ENCODE data around the gene GPR62.
A peak's percentile ranks its signal among the peaks of the same experiment; 100 is the strongest.
"Not testable (repeated sequence)": the region's sequence is repeated elsewhere in the genome, so short reads cannot be mapped to it uniquely, and the experiment has no call there.

The GPR62 gene

DNA sequence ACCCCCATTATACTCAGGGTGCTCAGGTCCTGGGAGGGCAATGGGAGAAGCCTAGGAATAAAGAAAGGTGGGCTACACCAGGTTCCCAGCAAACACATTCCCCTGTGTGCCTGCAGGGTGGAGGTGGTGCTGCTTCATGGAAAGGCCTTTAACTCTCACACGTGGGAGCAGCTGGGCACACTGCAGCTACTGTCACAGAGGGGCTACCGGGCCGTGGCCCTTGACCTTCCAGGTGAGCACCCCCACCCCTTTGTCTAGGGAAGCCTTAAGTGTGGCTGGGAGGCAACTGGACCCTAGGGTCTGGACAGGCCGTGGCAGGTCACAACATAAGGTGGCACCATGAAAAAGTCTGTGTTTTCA is 22.9 kb downstream of the GPR62 start:
- H3K4me3 ChIP-seq (ENCODE audit: low read length): no peak overlapping the region
- no peak for TF ChIP-seq ZNF274 (IDR thresholded peaks at IDR 0.05; ENCODE audit: low read depth, low read length)

DNA sequence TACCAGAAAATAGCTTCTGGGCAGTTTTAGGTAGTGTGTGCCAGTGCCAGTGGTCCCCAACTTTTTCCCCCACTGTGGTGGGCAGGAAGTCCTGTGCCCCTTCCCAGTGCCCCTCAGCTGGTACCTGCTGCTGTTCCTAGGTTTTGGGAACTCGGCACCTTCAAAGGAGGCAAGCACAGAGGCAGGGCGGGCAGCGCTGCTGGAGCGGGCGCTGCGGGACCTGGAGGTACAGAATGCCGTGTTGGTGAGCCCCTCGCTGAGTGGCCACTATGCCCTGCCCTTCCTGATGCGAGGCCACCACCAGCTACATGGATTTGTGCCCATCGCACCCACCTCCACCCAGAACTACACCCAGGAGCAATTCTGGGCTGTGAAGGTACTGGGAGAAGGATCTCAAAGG is 25.1 kb downstream of the GPR62 start:
- no peak overlapping the region for H3K4me3 ChIP-seq (ENCODE audit: low read length)
- TF ChIP-seq ZNF274 (IDR thresholded peaks at IDR 0.05; ENCODE audit: low read depth, low read length): no peak

DNA sequence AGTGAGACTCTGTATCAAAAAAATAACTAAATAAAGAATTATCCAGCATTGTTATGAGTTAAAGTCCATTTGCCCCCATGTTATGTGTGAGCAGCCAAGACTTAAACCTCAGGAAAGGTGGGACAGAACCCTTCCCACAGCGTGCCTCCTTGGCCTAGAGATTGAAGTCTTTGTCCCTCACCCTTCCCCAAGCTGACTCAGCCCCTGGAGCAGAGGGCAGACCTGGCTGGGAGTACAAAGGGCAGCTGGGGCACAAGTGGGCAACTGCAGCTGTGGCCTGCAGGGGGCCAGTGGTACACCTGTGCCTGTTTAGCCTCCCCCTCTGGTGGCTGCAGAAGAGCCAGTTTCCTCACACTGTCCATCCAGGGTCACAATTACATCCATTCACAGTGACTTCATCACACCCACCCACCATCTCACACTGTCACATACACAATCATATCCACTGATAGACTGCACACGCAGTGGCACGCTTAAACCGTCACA is 27.2 kb downstream of the GPR62 start:
- peak overlapping the region; percentile 68; the same call in 1 of the 2 replicates for H3K4me3 ChIP-seq (ENCODE audit: low read length)
- TF ChIP-seq ZNF274 (IDR thresholded peaks at IDR 0.05; ENCODE audit: low read depth, low read length): no peak

DNA sequence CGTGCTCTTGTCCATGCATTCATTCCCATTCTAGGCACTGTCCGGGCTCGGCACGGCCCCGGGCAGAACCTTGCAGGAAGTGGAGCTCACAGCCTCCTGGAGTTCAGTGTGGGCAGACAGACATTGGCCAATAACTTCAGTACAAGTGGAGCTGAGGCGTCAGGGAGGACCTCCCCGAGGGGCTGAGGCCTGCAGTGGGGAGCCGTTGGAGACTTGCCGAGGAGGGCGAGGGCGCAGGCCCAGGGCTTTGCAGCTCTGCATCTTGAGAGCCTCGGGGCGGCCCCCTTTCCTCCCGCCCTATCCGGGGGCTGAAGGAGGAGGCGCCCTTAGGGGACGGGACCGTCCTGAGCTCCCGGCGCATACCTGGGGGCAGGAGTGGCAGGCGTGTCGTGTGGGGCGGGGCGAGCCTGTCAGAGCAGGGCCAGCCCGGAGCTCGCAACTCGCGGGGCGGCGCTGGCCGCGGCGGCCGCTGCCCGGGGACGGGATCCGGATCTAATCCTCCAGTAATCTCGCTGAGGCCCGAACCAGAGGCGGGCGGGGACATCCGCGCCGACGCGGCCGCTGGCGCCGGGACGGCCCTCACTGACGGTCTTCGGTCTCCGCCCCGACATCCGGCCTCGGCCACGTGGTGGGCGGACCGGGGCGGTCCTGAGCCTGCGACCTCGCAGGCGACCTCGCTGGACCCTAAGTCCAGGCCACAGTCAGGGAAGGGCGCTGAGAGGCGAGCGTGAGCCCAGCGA is 27.8 kb downstream of the GPR62 start, which contains the start of gene ACY1:
ACY1 (plus strand) TSS at position 698 of the 740 bp plus-strand sequence. CDS start 530 bp downstream, outside the sequence.
- no peak for TF ChIP-seq ZNF274 (IDR thresholded peaks at IDR 0.05; ENCODE audit: low read depth, low read length)
- peak within 1 kb of the TSS; percentile 68; the same call in 1 of the 2 replicates for H3K4me3 ChIP-seq (ENCODE audit: low read length)

DNA sequence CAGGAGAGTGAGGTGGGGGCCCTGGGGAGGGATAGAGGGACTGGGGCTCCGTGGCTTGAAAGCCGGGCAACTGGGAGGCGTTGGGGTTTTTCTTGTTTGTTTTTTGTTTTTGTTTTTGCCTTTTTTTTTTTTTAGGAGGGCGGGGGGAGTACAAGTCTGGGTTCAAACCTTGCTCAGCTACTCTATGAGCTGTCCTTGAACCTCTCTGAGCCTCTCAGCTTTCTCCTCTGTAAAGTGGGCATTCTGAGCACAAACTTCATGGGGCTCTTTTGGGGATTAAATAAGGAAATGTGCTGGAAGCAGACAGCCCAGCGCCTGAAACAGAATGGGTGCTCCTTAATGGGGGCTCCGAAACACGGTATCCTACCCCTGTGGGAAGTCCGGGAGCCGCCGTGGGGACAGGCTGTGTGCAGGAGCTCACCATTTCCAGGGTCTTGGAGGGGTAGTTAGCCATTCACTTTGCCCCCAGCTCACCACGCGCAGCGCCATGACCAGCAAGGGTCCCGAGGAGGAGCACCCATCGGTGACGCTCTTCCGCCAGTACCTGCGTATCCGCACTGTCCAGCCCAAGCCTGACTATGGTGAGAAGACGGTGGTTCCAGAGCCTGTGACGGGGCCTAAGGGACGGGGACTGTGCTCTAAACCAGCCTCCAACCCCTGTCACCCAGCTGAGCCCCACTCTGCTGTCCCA is 28.5 kb downstream of the GPR62 start:
- no peak for TF ChIP-seq ZNF274 (IDR thresholded peaks at IDR 0.05; ENCODE audit: low read depth, low read length)

DNA sequence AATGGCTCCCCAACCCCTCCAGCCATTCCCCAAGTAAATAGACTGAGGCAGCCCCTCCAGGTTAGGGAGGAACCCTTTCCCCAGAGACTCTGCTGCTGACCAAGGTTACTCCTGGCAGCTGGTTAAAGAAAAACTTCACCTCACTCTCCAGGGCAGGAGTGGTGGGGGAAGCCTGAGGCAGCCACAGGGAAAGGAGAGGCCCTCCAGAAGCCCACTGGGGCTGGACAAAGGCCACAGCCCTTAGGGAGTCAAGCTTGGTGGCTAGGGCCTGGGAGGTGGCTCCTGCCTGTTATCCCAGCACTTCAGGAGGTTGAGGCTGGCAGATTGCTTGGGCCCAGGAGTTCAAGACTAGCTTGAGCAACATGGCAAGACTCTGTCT is 29.1 kb downstream of the GPR62 start:
- no peak for TF ChIP-seq ZNF274 (IDR thresholded peaks at IDR 0.05; ENCODE audit: low read depth, low read length)
- H3K4me3 ChIP-seq (ENCODE audit: low read length): no peak overlapping the region

More for the DNA sequence above, 28.5 kb downstream of the GPR62 start:
- peak overlapping the region; percentile 68; the same call in 1 of the 2 replicates for H3K4me3 ChIP-seq (ENCODE audit: low read length)

DNA sequence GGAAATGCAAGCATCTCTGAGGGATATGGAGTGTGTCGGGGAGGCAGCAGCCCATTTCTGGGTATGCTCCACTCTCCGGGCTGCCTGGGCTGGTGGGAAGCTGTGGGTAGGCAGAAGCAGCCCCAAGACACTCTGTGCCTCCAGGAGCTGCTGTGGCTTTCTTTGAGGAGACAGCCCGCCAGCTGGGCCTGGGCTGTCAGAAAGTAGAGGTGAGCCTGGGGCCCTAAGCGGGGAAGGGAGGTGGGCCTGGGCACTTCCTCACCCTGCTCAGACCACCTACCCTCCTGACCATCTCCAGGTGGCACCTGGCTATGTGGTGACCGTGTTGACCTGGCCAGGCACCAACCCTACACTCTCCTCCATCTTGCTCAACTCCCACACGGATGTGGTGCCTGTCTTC is 29.9 kb downstream of the GPR62 start:
- no peak overlapping the region for H3K4me3 ChIP-seq (ENCODE audit: low read length)
- no peak for TF ChIP-seq ZNF274 (IDR thresholded peaks at IDR 0.05; ENCODE audit: low read depth, low read length)

DNA sequence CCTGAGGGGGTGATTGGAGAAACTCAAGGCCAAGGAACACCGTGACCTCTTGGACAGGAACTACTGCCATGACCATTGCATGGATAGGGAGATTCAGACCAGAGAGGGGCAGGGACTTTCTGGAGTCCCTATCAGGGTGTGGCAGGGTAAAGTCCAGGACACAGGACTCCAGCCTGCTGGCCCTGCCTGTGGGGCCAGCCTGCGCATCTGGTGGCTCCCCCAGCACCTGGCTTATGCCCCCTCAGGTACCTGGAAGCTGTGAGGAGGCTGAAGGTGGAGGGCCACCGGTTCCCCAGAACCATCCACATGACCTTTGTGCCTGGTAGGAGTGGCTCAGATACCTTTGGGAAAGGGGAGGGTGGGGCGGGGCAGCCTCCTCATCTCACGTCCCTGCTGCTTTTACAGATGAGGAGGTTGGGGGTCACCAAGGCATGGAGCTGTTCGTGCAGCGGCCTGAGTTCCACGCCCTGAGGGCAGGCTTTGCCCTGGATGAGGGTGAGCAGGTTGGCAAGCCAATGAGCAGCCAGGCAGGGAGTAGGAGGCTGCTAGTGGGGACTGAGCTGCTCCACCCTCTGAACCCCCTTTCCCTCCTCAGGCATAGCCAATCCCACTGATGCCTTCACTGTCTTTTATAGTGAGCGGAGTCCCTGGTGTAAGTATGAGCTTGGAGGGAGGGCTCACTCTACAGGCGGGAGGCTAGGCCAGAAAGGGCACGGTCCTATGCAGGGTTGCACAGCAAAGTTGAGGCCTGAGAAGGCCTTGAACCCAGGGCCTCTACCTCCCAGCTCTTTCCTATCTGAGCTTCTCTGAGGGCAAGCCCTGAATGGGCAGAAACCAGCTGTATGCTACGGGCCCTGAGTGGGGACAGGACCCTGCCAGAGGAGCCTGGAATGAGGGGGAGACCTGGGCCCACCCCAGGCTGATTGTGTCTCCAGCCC is 31.1 kb downstream of the GPR62 start:
- TF ChIP-seq ZNF274 (IDR thresholded peaks at IDR 0.05; ENCODE audit: low read depth, low read length): no peak

DNA sequence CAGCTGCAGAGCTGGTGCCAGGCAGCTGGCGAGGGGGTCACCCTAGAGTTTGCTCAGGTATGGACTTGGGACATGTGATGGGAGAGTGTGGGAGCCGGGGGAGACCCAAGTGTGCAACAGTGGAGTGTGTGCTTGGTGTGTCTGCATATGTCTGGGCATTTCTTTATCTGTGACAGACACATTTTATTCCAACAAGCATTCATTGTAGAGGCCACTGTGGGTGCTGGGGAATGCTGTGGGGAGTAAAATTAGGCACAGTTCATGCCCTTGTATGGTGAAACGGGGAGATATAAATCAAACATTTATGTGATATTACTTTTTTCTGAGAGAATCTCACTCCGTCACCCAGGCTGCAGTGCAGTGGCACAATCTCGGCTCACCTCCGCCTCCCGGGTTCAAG is 32.4 kb downstream of the GPR62 start:
- no peak for TF ChIP-seq ZNF274 (IDR thresholded peaks at IDR 0.05; ENCODE audit: low read depth, low read length)

More for the DNA sequence above, 31.1 kb downstream of the GPR62 start:
- no peak overlapping the region for H3K4me3 ChIP-seq (ENCODE audit: low read length)

DNA sequence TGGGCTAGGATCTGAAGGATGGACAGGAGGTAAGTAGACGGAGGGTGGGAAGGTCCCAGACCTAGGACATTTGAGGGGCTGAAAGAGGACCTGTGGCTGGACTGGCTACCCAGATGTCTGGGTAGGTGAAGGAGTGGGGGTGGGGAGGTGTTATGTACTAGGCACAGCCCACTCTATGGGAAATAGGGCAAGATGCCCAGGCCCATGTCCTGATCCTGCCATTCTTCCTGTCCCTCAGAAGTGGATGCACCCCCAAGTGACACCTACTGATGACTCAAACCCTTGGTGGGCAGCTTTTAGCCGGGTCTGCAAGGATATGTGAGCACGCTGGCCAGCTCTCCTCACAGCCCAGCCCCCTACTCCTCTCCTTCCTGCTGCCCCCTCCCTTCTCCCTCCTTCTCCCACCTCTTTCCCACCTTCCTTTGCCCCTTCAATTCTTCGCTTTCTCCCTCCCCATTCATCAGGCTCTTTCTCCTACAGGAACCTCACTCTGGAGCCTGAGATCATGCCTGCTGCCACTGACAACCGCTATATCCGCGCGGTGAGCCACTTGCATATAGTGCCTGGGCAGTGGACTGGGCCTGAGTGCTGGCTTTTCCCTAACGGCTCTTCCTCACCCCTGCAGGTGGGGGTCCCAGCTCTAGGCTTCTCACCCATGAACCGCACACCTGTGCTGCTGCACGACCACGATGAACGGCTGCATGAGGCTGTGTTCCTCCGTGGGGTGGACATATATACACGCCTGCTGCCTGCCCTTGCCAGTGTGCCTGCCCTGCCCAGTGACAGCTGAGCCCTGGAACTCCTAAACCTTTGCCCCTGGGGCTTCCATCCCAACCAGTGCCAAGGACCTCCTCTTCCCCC is 33.3 kb downstream of the GPR62 start:
- no peak for TF ChIP-seq ZNF274 (IDR thresholded peaks at IDR 0.05; ENCODE audit: low read depth, low read length)
- no peak overlapping the region for H3K4me3 ChIP-seq (ENCODE audit: low read length)

More for the DNA sequence above, 32.4 kb downstream of the GPR62 start:
- no peak overlapping the region for H3K4me3 ChIP-seq (ENCODE audit: low read length)

DNA sequence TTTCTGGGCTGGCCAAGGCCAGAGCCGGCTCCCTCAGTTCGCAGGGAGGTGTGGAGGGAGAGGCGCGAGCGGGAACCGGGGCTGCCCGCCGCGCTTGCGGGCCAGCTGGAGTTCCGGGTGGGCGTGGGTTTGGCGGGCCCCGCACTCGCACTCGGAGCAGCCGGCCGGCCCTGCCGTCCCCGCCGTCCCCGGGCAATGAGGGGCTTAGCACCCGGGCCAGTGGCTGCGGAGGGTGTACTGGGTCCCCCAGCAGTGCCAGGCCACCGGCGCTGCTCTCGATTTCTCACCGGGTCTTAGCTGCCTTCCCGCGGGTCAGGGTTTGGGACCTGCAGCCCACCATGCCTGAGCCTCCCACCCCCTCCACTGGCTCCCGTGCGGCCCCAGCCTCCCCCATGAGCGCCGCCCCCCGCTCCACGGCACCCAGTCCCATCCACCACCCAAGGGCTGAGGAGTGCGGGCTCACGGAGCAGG is 35.4 kb downstream of the GPR62 start:
- not testable (repeated sequence) for H3K4me3 ChIP-seq (ENCODE audit: low read length)

DNA sequence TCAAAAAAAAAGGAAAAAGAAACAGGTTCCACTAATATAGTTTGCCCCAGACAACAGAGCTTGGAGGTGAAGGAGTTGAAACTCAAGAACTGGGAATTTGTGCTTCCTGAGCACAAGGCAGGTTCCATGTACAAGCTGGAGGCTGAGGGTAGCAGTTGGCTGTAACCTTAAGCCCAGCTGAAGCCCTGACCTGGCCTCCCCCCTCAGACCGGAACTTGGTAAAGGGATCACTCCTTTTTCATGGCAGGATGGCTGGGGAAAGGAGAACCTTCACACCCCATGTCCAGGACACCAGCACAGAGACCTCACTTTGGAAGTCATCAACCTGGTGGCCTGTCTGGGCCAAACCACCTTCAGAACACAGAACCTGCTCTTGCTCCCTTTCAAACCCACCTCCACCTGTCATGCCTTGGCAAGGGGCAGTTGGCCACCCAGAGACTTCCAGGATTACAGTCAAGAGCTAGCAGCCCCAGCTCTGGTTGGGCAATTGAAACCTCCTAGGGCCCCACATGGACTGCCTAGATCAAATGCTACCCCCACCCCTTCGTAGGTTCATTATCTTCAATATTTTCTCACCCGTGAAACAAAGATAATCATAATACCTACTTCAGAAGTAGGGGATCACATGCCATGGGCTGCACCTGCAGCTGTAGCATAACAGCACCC is 37.0 kb downstream of the GPR62 start:
- no peak for TF ChIP-seq ZNF274 (IDR thresholded peaks at IDR 0.05; ENCODE audit: low read depth, low read length)
- H3K4me3 ChIP-seq (ENCODE audit: low read length): no peak overlapping the region

DNA sequence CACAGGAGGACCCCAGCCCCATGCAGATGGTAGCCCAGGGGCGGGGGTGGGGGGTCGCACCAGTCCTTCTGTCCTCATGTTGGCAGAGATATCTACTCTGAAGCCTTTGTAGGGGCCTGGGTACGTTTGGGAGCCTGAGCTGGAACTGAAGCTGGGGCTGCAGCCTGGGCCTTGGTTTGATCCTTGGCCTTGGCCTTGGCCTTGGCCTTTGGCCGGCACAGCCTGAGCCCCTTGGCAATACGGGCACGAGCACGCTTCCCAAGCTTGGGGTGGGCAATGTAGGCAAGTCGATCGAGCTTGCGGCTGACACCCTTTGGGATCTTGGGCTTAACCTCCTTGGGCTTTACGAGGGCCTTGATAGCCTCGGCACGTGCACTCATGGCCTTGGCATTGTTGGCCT is 38.5 kb downstream of the GPR62 start:
- H3K4me3 ChIP-seq (ENCODE audit: low read length): not testable (repeated sequence)

Measured in GM08714 (cell line).